ENCODE results near the gene OR13C8. TPM values are rescaled to one million over a fixed set of nuclear protein-coding genes. Genes with fewer than 3 reads are reported as not detected.

OR13C8 gene
- total RNA-seq, 4 donors from 2014 or later, result not detected

DNA sequence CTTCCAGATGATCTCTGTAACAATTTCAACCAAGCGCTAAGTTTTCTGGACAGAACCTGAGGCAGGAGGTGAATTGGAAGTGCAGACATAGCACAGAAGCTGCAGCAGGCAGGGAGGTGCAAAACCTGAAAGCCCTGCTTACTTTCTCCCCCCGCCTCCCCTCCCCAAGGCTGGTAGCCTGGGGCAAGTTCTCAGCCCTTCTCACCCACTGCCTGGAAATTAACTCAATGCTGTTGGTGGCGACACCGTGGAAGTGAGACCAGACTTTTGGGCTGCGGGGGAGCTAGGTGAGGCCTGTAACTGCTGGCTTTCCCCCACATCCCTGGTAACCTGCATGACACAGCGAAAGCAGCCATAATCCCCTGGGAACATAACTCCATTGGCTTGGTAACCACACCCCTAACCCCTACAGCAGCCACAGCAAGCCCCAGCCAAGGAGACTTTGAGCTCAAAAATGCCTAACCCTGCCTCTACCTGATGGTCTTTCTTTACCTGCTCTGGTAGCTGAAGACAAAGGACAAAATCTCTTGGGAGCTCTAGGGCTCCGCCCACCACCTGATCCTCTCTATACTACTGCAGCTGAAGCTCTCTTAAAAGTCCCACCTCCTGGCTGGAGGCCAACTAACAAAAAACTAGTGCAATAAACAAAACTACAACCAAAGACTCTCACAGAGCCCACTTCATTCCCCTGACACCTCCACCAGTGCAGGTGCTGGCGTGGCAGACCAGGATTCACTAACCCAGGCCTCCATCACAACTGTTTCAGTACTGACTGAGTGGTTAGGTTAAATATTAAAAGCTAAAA, 11.9 kb upstream of the OR13C8 start:
- DNase-seq (ENCODE audit: low spot score), result no peak
- no peak for ATAC-seq (ENCODE audit: low FRiP score)
- TF ChIP-seq, protein P1, sequence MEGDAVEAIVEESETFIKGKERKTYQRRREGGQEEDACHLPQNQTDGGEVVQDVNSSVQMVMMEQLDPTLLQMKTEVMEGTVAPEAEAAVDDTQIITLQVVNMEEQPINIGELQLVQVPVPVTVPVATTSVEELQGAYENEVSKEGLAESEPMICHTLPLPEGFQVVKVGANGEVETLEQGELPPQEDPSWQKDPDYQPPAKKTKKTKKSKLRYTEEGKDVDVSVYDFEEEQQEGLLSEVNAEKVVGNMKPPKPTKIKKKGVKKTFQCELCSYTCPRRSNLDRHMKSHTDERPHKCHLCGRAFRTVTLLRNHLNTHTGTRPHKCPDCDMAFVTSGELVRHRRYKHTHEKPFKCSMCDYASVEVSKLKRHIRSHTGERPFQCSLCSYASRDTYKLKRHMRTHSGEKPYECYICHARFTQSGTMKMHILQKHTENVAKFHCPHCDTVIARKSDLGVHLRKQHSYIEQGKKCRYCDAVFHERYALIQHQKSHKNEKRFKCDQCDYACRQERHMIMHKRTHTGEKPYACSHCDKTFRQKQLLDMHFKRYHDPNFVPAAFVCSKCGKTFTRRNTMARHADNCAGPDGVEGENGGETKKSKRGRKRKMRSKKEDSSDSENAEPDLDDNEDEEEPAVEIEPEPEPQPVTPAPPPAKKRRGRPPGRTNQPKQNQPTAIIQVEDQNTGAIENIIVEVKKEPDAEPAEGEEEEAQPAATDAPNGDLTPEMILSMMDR (IDR thresholded peaks at IDR 0.05), result no peak

DNA sequence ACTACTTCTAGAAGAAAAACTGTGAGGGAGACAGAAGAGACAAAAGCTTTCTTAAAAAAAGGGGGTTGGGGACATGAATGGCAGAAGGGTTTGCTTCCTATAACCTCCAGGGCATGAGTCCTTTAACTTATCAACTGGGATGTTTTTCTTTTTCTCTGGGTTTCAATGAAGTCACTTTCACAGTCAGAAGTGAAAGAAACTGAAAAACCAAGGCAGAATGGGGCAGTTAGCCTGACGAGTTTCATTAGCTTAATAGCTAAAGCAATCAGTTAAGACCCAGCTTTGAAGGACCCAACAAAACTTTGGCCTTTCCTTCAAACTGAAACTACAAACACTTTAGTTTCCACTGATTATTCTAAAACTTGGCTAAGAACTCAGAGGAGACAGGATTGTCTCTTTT, 4.6 kb upstream of the OR13C8 start:
- no peak for ATAC-seq (ENCODE audit: low FRiP score)
- TF ChIP-seq, protein P1 (IDR thresholded peaks at IDR 0.05), result no peak
- no peak for DNase-seq (ENCODE audit: low spot score)

DNA sequence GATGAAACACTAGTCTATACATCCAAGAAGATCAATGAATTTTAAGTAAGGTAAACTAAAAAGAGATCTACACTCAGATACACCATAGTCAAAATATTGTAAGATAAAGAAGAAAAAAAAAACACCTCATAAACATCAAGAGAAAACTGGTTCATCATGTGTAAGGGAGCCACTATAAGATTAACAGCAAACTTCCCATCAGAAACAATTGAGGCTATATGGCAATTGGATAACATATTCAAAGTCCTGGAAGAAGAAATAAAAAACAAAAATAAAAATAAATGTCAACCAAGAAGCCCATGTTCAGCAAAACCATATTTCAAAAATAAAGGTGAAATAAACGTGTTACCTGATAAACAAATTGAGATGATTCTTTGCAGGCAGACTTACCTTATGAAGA, 3.6 kb downstream of the OR13C8 start:
- ATAC-seq (ENCODE audit: low FRiP score) (no peak), DNase-seq (ENCODE audit: low spot score) (no peak)
- TF ChIP-seq, protein P1 (IDR thresholded peaks at IDR 0.05), result no peak

DNA sequence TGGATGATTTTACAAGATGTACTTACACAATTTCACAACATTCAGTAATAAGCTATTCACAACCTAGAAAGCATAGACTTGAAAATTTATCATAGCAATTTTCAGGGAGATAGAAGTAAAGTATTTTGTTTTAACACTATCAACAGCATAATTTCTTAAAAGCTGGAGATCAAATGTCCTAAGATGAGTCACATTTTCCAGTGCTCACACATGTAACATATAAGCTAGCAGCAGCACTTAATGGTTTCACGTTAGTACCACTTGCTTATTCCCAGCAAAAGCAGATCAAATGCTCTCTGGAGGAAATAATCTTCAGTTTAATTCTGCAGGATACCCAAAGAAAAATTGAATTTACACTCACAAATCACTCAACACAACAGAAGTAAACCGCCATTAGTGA, 6.5 kb downstream of the OR13C8 start:
- TF ChIP-seq, protein P1 (IDR thresholded peaks at IDR 0.05), result no peak
- ATAC-seq (ENCODE audit: low FRiP score) (no peak), DNase-seq (ENCODE audit: low spot score) (no peak)

DNA sequence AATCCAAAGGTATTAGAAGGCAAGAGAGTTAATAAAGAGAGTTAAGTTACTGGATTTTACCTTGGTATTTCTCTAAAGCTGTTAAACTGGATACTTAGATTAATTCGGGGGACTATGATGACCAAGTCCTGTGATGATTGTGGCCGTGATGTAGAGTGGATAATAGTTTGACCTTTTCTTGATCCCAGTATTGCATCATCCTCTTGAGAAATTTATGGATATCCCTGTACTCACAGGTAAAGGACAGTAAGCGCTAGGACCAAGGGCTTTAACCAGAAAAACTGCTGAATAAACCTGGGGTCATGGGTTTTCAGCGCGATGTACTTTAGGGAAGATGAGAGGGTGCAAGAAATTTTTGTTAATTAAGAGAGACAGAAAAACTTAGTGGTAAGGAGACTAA, 8.3 kb downstream of the OR13C8 start:
- TF ChIP-seq, protein P1 (IDR thresholded peaks at IDR 0.05), result no peak
- DNase-seq (ENCODE audit: low spot score), result no peak
- ATAC-seq (ENCODE audit: low FRiP score), result no peak

DNA sequence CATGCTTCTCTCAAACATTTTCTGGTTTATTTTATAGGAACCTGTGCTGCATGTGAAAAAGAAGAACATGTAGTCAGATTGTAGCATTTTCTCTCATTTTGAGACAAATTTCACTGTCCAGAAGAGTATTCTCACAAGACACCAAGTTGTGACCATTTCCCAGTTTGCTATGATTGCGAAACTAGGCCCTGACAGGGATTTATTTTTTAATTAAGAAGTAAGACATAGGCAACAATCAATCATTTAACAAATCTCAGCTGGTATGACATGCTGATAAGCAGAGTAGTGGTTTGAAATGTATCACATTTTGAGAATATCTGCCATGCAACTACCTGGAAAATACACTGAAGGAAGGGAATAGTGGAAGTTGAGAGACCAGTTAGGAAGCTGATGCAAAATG, 11.6 kb downstream of the OR13C8 start:
- TF ChIP-seq, protein P1 (IDR thresholded peaks at IDR 0.05), result no peak
- ATAC-seq (ENCODE audit: low FRiP score), result no peak
- DNase-seq (ENCODE audit: low spot score), result no peak

DNA sequence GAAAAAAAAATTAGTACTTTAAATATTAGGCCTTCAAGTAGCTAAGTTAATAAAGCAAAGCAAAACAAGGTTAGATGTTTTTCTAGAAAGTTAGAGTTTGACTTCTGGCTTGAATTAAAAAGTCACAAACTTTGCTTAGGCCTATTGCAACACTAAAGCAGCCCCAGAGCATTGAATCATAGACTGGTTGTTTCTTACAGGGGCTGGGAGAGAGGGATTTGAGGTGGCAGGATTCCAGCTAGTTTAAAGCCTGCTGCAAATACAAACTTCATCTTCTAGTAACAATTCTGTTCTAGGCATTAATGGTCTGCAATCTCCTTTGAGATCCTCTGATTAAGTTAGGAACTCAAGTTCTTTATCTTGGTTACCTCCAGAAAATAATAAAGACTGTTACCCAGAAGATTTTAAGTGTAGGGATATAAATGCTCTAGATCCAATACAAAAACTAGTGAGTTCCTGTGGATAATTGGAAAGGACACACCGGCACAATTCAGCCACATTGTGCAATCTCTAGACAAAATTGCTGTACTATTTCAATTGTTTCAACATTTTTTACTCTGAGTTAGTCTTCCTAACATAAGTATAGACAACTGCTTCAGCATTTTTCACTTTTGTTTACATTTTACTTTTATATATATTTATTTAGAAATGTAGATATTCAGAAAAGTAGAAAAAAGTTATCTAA, 17.7 kb downstream of the OR13C8 start:
- TF ChIP-seq, protein P1 (IDR thresholded peaks at IDR 0.05), result no peak
- ATAC-seq (ENCODE audit: low FRiP score), result no peak
- no peak for DNase-seq (ENCODE audit: low spot score)
